Right cardiac atrium (tissue), 5 donors: Measurements from ENCODE around the gene ZXDC. TPM values are rescaled to one million over a fixed set of nuclear protein-coding genes. Genes with fewer than 3 reads are reported as not detected.

Experiments
- ATAC-seq, 2 donors: fragments of 200-7000 bp; cut with Tn5 transposase; one replicate each; pipeline versions ENCODE4 v1.8.0 to v1.9.1; 2020; ENCODE audit warnings: moderate library complexity in 2 of 2, mild to moderate bottlenecking in 1 of 2
- DNase-seq, 3 donors: peaks; one replicate each; pipeline ENCODE4 v3.0.0-alpha.2; 2020
- H3K27ac ChIP-seq: one replicate; pipeline ENCODE4 v1.5.1; 2013; ENCODE audit warnings: mild to moderate bottlenecking, low read length, control low read depth, moderate library complexity
- H3K27me3 ChIP-seq: one replicate; pipeline ENCODE4 v1.6.1; 2013; ENCODE audit not compliant: control insufficient read depth, insufficient read depth
- H3K4me1 ChIP-seq: one replicate; pipeline ENCODE4 v1.6.1; 2013; ENCODE audit warnings: low read length; ENCODE audit not compliant: control insufficient read depth, insufficient read depth
- H3K4me3 ChIP-seq: one replicate; pipeline ENCODE4 v1.5.1; 2013; ENCODE audit warnings: low read length, control low read depth
- H3K9me3 ChIP-seq: one replicate; pipeline ENCODE4 v1.6.1; 2013; ENCODE audit warnings: low read length; ENCODE audit not compliant: control insufficient read depth
- WGBS: extraction: QIAGEN DNeasy Blood & Tissue Kit; methylation state at CpG from one replicate; pipeline ENCODE4 v1.1.7; 2013; 5-methylcytosine and 5-hydroxymethylcytosine counted together
- intact Hi-C, 4 donors: fragments of 100-400 bp; cut with DNase I; formaldehyde crosslinking; loops; one replicate each; pipeline versions ENCODE4 v1.11.0 to v1.14.0; 2022 to 2023
- polyA plus RNA-seq: library from polyadenylated mRNA; stranded (reverse); fragments of 200-250 nt; gene quantifications from one replicate; pipeline ENCODE4 v1.2.3, GENCODE V29; 2013
- total RNA-seq, 4 donors: library from RNA; stranded (reverse); fragmentation: NEBNext Ultra II Directional; extraction: Animal tissue kit (Norgen Biotek cat#: 25700); gene quantifications; one replicate each; pipeline ENCODE4 v1.2.1, GENCODE V29; 2021
- donor health status: healthy with polysubstance abuse.
- donor health status: DM: no; HTN: yes; CAD: no.
- donor health status: DM: no; HTN: no; CAD: no.
- donor health status: DM: no; HTN: yes; CAD: no; lungs with severe emphysema.
- donor health status: DM: yes; HTN: yes; CAD: no.

The ZXDC gene
- total and polyA plus RNA-seq, 5 donors: 8.2 to 21.6 (median 19.3) TPM

DNA sequence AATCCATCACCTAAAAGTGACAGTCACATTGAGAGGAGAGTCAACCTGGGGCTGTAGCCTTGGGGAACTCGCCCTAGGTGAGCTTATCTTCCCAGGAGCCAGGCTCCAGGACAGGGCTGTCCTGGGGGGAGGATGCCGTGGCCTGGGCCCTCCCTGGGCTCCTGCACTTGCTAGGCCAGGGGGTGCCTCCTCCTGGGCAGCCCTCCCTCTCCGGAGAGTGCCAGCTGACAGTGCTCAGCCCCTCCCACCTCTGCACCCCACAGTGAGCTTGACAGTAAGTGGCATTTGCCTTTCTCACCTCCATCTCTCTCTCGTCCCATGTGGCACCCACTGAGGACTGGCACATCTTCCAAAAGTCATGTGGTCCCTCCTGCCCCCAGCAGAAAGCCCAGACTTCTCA, 22.8 kb upstream of the ZXDC start:
- WGBS: 75% methylated on average over 4 of the region's 4 CpGs
- no peak overlapping the region for H3K4me3 ChIP-seq
- no peaks in the 10 kb centered on the region for H3K27me3 ChIP-seq
- no peaks in the 10 kb centered on the region for H3K9me3 ChIP-seq
- H3K4me1 ChIP-seq: no peaks in the 10 kb centered on the region
- ATAC-seq (no peak), DNase-seq (no peak)
- no peak overlapping the region for H3K27ac ChIP-seq
- intact Hi-C loops: no loop called here

DNA sequence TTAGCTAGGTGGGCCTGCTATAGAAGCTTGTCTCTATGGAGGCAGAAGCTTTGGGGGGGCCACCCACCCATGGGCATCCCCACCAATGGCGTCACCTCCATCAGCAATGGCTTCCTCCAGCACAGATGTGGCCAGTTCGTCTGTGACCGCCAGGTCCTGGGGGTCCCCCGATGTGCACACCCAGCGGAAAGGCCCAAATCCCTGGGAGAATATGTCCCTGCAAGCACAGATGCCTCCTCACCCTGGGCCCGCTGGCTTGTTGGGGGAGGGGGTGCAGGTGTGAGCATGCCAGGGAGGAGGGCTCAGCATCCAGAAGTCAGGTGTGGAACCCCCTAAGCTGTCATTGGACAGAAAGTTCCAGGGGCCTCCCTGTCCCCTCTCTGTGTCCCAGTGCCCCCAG, 22.3 kb upstream of the ZXDC start:
- DNase-seq: peak in 1 of 3 donors; percentile 33
- intact Hi-C loops: no loop called here
- Histone ChIP-seq H3K27me3 (no peaks in the 10 kb centered on the region), H3K9me3 (no peaks in the 10 kb centered on the region), H3K4me3 (no peak overlapping the region), H3K27ac (no peak overlapping the region), H3K4me1 (no peaks in the 10 kb centered on the region)
- WGBS: 93% methylated on average over 6 of the region's 6 CpGs
- ATAC-seq: no peak

DNA sequence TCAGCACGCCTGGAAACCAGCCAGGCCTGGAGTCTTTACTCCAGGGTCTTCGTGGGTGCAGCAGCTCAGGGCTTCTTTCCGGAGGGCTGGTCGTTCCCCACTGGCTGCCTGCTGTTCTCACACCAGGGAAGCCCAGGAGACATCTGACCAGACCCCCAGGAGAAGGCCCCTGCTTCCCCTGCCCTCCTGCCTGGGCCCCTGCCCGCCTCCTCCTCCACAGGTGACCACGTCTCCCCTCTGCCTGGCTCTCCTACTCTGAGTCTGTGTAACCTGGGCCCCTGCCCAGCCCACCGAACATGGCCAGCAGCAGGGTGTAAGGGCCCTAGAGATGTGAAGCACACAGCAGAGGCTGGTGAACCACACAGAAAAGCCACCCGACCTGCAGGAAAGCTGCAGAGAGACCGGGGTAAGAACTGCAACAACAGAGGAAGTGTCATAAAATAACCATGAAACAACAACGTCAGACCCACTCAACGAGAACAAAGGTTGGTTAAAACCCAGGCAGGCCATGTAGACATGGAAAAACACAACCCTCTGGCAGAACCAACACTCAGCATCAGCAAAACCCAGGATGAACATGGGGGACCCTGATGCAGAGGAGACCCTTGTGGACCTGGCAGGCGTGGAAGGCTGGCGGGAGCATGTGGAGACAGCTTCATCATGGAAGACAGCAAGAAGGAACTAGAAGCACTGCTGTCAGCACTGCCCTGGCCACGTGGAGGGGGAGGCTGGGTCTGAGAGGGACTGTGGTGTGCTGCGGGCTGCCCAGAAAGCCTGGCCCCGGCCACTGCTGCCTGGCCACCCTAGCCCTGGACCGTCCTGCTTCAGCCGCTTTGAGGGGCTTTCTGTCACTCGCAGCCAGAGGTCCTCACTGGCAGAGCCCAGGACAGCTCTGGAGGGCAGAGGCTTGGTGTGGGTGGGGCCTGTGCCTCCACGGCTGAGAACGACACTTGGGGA, 21.5 kb upstream of the ZXDC start:
- Histone ChIP-seq H3K4me3 (no peak overlapping the region), H3K4me1 (no peaks in the 10 kb centered on the region), H3K27ac (no peak overlapping the region), H3K9me3 (no peaks in the 10 kb centered on the region), H3K27me3 (no peaks in the 10 kb centered on the region)
- 77% methylated on average over 21 of the region's 21 CpGs for WGBS
- no peak for ATAC-seq
- no peak for DNase-seq
- intact Hi-C loops: no loop called here

DNA sequence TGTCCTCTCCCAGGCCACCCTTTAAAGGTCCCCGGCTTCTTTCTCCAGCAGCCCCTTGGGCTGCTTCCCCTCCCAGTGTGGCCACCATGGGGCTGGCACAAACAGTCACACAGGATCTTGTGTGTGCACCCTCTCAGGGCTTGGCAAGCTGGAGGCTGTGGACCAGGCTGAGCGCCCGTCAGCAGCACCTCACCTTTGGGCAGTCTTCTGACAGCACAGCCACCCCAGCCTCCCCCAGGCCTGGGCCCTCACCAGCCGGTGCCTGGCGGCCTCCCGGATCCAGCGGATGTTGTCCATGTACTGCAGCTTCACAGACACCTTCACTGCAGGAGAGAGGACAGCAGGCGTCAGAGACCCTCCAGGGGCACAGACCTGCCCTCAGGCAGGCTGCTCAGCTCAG, 20.1 kb upstream of the ZXDC start:
- no peak overlapping the region for H3K27ac ChIP-seq
- WGBS: 89% methylated on average over 8 of the region's 8 CpGs
- no peaks in the 10 kb centered on the region for H3K4me1 ChIP-seq
- H3K4me3 ChIP-seq: no peak overlapping the region
- intact Hi-C loops: no loop called here
- H3K27me3 ChIP-seq: no peaks in the 10 kb centered on the region
- no peak for ATAC-seq
- no peaks in the 10 kb centered on the region for H3K9me3 ChIP-seq
- no peak for DNase-seq

DNA sequence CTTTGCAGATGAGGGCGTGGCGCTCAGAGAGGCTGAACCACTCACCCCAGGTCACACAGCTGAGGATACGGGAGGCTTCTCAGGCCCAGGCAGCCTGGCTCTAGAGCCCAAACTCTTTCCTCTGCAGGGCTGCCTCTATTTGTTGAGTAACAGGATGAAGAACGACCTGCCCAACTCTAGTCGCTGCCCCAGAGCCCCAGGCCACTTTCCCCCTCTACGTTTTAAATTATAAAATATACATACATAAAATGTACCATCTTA, 19.2 kb upstream of the ZXDC start:
- no peaks in the 10 kb centered on the region for H3K27me3 ChIP-seq
- no peaks in the 10 kb centered on the region for H3K9me3 ChIP-seq
- DNase-seq (no peak), ATAC-seq (no peak)
- intact Hi-C loops: no loop called here
- 86% methylated on average over 6 of the region's 6 CpGs for WGBS
- H3K4me3 ChIP-seq: no peak overlapping the region
- no peaks in the 10 kb centered on the region for H3K4me1 ChIP-seq
- no peak overlapping the region for H3K27ac ChIP-seq

DNA sequence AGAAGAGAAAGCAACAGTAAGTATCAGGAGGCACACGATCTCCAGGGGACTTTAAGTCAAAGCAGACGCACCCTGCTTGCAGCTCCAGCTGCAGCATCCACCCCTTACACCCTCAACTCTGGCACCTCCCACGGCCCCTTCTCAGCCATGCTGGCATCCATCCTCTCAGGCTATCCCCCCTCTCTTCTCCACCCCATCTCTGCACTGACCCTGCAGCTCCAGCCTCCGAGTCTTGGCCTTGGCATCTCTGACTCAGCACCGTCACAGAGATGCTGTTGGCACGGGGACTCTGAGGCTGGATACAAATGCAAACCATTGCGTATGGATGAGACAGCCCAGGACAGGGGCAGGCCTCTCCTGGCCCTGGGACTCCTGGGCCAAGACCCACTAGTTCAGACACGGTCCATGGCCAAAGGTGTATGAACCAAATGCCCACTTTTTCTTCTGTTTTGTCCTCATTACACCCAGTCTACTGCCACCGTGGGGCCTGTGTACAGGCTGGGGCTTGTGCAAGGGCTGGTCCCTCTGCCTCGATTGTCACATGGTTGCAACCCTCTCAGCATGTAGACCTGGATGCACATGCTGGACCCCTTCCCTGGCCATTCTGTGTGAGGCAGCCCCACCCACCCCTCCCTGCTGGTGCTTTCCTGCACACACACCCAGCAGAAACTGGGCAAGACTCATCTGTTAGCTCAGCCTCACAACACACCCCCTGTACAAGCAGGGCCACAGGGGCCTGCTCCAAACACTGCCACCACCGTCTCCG, 18.7 kb upstream of the ZXDC start:
- Histone ChIP-seq H3K4me3 (no peak overlapping the region), H3K27me3 (no peaks in the 10 kb centered on the region), H3K4me1 (no peaks in the 10 kb centered on the region), H3K9me3 (no peaks in the 10 kb centered on the region), H3K27ac (no peak overlapping the region)
- DNase-seq (no peak), ATAC-seq (no peak)
- 63% methylated on average over 12 of the region's 12 CpGs for WGBS
- intact Hi-C loops: no loop called here

DNA sequence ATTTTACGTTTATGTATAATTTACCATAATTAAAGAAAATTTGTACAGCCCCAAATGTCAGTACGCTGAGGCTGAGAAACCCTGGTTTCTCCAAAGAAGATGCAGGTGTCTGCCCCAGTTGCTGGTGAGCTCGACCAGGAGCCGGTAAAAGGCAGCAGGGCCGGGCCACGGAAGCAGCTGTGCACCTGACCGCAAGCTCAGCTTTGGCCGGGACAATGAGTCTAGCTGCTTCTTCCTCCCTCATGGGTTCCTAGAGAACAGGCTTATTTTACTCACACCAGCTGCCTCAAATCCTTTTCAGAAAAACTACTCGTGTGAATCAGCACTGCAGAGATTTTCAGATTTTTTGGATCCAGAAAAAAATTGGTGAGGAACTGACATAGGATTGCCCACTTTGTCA, 18.0 kb upstream of the ZXDC start:
- no peaks in the 10 kb centered on the region for H3K9me3 ChIP-seq
- intact Hi-C loops: no loop called here
- DNase-seq: no peak
- H3K27ac ChIP-seq: no peak overlapping the region
- ATAC-seq: no peak
- H3K4me1 ChIP-seq: no peaks in the 10 kb centered on the region
- H3K27me3 ChIP-seq: no peaks in the 10 kb centered on the region
- no peak overlapping the region for H3K4me3 ChIP-seq
- 75% methylated on average over 9 of the region's 9 CpGs for WGBS

DNA sequence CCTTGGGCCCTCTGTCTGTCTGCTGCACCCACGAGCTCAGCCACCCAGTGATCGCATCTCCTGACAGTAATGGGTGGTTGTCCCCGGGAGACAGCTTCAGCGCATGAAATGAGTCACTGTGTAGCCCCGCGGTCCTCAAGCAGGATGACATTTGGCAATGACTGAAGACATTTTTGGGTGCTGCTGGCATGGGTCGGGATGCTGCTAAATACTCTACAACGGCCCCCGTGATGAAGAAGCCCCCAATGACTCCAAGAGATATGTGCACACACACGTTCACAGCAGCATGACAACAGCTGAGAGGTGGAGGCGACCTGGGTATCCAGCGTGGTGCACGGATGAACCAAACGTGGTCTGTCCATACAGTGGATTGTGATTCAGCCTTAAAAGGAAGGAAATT, 17.4 kb upstream of the ZXDC start:
- ATAC-seq: no peak
- 78% methylated on average over 14 of the region's 14 CpGs for WGBS
- Histone ChIP-seq H3K27ac (no peak overlapping the region), H3K9me3 (no peaks in the 10 kb centered on the region), H3K4me1 (no peaks in the 10 kb centered on the region), H3K4me3 (no peak overlapping the region), H3K27me3 (no peaks in the 10 kb centered on the region)
- DNase-seq: no peak
- intact Hi-C loops: no loop called here

DNA sequence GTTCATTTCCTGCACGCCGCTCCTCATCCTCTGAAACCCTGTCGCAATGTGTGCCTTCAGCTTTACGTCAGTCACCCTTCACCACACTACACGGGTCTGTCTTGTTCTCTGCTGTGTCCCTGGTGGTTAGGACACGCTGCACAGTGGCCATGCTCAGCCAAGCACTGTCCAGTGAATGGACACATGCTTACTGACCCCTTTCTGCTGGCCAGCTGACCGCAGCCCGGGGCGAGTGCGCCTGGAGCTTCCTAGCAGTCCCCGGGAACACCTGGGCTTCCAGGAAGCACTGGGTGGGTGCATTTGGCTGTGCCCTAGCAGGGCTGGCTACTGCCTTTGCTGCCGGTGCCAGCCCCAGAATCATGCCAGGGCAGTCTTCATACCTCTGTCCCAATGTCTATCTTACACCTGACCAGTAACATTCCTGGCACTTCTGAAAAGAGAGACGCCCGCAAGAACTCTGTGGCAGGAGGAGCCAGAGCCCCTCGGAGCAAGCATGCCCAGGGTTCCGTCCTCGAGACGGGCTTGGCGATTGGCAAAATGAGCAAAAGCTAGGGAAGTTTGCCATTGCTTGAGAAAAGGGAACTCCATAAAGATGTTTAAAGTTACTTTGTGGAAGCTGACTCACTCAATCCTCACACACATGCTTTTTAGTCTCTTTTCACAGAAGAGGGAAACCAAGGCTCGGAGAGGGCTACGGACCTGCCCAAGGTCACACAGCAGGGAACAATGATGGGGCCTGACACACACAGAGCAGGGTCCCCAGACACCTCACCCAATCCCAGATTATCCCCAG, 15.7 kb upstream of the ZXDC start:
- ATAC-seq: no peak
- Histone ChIP-seq H3K4me1 (no peaks in the 10 kb centered on the region), H3K4me3 (no peak overlapping the region), H3K27ac (no peak overlapping the region), H3K9me3 (no peaks in the 10 kb centered on the region), H3K27me3 (no peaks in the 10 kb centered on the region)
- DNase-seq: no peak
- intact Hi-C loops: no loop called here
- WGBS: 83% methylated on average over 21 of the region's 21 CpGs

DNA sequence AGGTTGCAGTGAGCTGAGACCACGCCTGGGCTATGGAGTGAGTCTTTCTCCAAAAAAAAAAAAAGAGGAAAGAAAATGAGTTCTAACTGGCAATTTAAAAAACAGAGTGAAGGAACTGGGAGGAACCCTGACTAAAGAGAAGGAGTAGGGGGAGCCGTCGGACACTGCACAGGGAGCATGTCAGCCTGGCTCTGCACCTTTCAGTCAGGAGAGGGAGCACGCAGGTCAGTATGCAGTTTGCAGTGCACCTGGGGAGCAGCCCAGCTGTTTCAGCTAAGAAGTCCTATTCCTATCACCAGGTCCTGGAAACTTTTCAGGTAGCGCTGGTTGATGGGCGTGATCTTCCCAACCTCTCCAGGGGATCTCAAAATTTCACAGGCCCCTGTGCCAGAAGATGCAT, 14.9 kb upstream of the ZXDC start:
- H3K4me3 ChIP-seq: no peak overlapping the region
- no peaks in the 10 kb centered on the region for H3K9me3 ChIP-seq
- DNase-seq (no peak), ATAC-seq (no peak)
- no peak overlapping the region for H3K27ac ChIP-seq
- no peaks in the 10 kb centered on the region for H3K27me3 ChIP-seq
- WGBS: 78% methylated on average over 6 of the region's 6 CpGs
- no peaks in the 10 kb centered on the region for H3K4me1 ChIP-seq
- intact Hi-C loops: no loop called here
